Measurements from ENCODE around the gene CEP104. TPM values are rescaled to one million over a fixed set of nuclear protein-coding genes. Genes with fewer than 3 reads are reported as not detected.

The CEP104 gene
- total and polyA plus RNA-seq, 8 donors: 9.2 to 37.7 (median 23.7) TPM

- DNase-seq (no peak), ATAC-seq (no peak), FAIRE-seq (no peak)
- Histone ChIP-seq H3K4me3 (no peak overlapping the region), H3K4me1 (no peaks in the 10 kb centered on the region), H3K9me3 (no peaks in the 10 kb centered on the region), H3K27ac (no peak overlapping the region), H3K27me3 (no peaks in the 10 kb centered on the region), H3K36me3 (peaks cover 0 to 43% (median 6%) of the 10 kb centered on the region in 3 donors)
- intact Hi-C loops (cut with DNase I): no loop called here
- no peak for TF ChIP-seq CTCF (IDR thresholded peaks at IDR 0.05)
- 92 to 100% methylated on average over 3 of the region's 3 CpGs for WGBS, 2 donors
Measured at GRCh38 chr1:3846541-3846940, 10.5 kb downstream of the CEP104 start.

GRCh38 chr1:3842912-3843311 lies 14.1 kb downstream of the CEP104 start:
- no peak for ATAC-seq
- FAIRE-seq: no peak
- no peak overlapping the region for H3K27ac ChIP-seq
- no peaks in the 10 kb centered on the region for H3K27me3 ChIP-seq
- intact Hi-C loops (cut with DNase I): no loop called here
- H3K4me1 ChIP-seq: no peaks in the 10 kb centered on the region
- peaks cover 0 to 56% (median 12%) of the 10 kb centered on the region in 3 donors for H3K36me3 ChIP-seq
- H3K4me3 ChIP-seq: no peak overlapping the region
- peak in 1 of 6 donors; percentile 11 for DNase-seq
- WGBS, 2 donors: 92 to 96% methylated on average over 9 of the region's 9 CpGs
- no peaks in the 10 kb centered on the region for H3K9me3 ChIP-seq
- TF ChIP-seq CTCF (IDR thresholded peaks at IDR 0.05): no peak

GRCh38 chr1:3841491-3841890 lies 15.5 kb downstream of the CEP104 start:
- no peaks in the 10 kb centered on the region for H3K4me1 ChIP-seq
- H3K9me3 ChIP-seq: no peaks in the 10 kb centered on the region
- intact Hi-C loops (cut with DNase I): no loop called here
- WGBS, 2 donors: 98 to 99% methylated on average over 7 of the region's 7 CpGs
- peaks cover 0 to 58% (median 18%) of the 10 kb centered on the region in 3 donors for H3K36me3 ChIP-seq
- no peak overlapping the region for H3K4me3 ChIP-seq
- no peak for TF ChIP-seq CTCF (IDR thresholded peaks at IDR 0.05)
- H3K27me3 ChIP-seq: no peaks in the 10 kb centered on the region
- DNase-seq (peak in 1 of 6 donors; percentile 18), FAIRE-seq (no peak), ATAC-seq (no peak)
- H3K27ac ChIP-seq: no peak overlapping the region

- Histone ChIP-seq H3K36me3 (peaks cover 0 to 61% (median 26%) of the 10 kb centered on the region in 3 donors), H3K4me1 (no peaks in the 10 kb centered on the region), H3K27me3 (no peaks in the 10 kb centered on the region), H3K27ac (no peak overlapping the region), H3K4me3 (no peak overlapping the region), H3K9me3 (no peaks in the 10 kb centered on the region)
- TF ChIP-seq CTCF (IDR thresholded peaks at IDR 0.05): no peak
- 98% methylated on average over 11 of the region's 11 CpGs for whole genome bisulfite sequencing, 2 donors
- DNase-seq (peak in 1 of 6 donors; percentile 16), FAIRE-seq (no peak), ATAC-seq (no peak)
- intact Hi-C loops (cut with DNase I): no loop called here
Measured at GRCh38 chr1:3838788-3839187, 18.2 kb downstream of the CEP104 start.

GRCh38 chr1:3837685-3838084 lies 19.3 kb downstream of the CEP104 start:
- Histone ChIP-seq H3K27me3 (no peaks in the 10 kb centered on the region), H3K9me3 (no peaks in the 10 kb centered on the region), H3K4me3 (no peak overlapping the region), H3K4me1 (no peaks in the 10 kb centered on the region), H3K27ac (no peak overlapping the region), H3K36me3 (peaks cover 0 to 59% (median 26%) of the 10 kb centered on the region in 3 donors)
- WGBS, 2 donors: 97 to 100% methylated on average over 1 of the region's 1 CpG
- DNase-seq: no peak
- no peak for ATAC-seq
- no peak for FAIRE-seq
- intact Hi-C loops (cut with DNase I): no loop called here
- no peak for TF ChIP-seq CTCF (IDR thresholded peaks at IDR 0.05)

Data from pancreas (tissue), 10 donors.